Stomach (tissue), 4 donors: ENCODE results near the gene GOLGA6L9.
"Not testable (repeated sequence)": the region's sequence is repeated elsewhere in the genome, so short reads cannot be mapped to it uniquely, and the experiment has no call there.

Source experiments
- EP300 ChIP-seq: sonication (generic); formaldehyde crosslinking; IDR thresholded peaks from one replicate; pipeline ENCODE4 v1.6.1; 2017; ENCODE audit warnings: antibody characterized with exemption
- POLR2A ChIP-seq, 4 donors: fragments of 450-650 bp; IDR thresholded peaks; one replicate each; pipeline ENCODE4 v1.6.1; 2016; ENCODE audit warnings: antibody characterized with exemption in 4 of 4, control low read depth in 2 of 4, mild to moderate bottlenecking in 1 of 4, moderate library complexity in 1 of 4
- TF ChIP-seq, protein P1 (sequence below), 7 experiments: fragments of 450-650 bp in 4 of 7; fragments of 200-600 bp in 3 of 7; sonication (generic) in 3 of 7; IDR thresholded peaks; one replicate each; pipeline ENCODE4 v1.5.1; 2016 to 2019; ENCODE audit warnings: antibody characterized with exemption in 7 of 7, control low read depth in 2 of 7, mild to moderate bottlenecking in 1 of 7

DNA sequence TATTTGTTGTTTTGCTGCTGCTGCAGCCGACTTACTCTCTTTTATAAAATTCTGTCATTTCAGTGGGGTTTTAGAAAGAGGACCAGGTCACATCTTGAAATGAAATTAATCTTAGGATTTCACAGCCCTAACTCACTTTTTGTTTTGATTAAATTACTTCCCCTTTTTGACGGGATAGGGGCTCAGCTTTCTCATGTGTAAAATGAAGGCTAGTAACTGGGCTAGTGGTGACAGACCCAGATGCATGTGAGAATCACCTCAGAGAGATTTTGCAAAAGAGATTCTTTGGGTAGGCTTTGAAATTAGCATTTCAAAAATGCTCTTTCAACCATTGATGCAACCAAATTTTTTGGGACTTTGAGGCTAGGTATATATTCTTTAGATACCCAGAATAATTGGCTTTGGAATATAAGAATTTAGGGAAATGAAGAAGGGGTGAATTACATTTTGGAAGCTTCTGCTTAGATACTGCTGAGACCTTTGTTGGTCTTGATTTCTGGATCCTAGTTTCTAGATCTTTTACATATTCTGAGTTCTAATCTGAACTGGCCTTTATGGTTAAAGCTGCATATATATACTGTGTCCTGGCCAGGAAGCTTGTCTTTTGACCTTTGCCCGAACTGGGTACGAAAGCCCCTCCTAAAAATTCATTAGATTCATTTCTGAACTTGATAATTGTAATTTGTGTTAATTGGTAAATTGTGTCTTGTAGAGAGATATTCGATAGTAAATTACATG is 30.1 kb upstream of the GOLGA6L9 start:
- TF ChIP-seq, protein P1, sequence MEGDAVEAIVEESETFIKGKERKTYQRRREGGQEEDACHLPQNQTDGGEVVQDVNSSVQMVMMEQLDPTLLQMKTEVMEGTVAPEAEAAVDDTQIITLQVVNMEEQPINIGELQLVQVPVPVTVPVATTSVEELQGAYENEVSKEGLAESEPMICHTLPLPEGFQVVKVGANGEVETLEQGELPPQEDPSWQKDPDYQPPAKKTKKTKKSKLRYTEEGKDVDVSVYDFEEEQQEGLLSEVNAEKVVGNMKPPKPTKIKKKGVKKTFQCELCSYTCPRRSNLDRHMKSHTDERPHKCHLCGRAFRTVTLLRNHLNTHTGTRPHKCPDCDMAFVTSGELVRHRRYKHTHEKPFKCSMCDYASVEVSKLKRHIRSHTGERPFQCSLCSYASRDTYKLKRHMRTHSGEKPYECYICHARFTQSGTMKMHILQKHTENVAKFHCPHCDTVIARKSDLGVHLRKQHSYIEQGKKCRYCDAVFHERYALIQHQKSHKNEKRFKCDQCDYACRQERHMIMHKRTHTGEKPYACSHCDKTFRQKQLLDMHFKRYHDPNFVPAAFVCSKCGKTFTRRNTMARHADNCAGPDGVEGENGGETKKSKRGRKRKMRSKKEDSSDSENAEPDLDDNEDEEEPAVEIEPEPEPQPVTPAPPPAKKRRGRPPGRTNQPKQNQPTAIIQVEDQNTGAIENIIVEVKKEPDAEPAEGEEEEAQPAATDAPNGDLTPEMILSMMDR (IDR thresholded peaks at IDR 0.05): not testable (repeated sequence)
- TF ChIP-seq POLR2A (IDR thresholded peaks at IDR 0.05); EP300: not testable (repeated sequence)
